Gastroesophageal sphincter (tissue), 3 donors: Measurements from ENCODE around the gene ENDOD1.

Experiments used
- EP300 ChIP-seq: sonication (generic); formaldehyde crosslinking; IDR thresholded peaks from one replicate; pipeline ENCODE4 v1.6.1; 2017; ENCODE audit warnings: antibody characterized with exemption, mild to moderate bottlenecking
- POLR2A ChIP-seq, 2 donors: fragments of 450-650 bp; IDR thresholded peaks; one replicate each; pipeline ENCODE4 v1.6.1; 2017; ENCODE audit warnings: antibody characterized with exemption in 2 of 2, mild to moderate bottlenecking in 2 of 2, moderate library complexity in 1 of 2
- POLR2AphosphoS5 ChIP-seq: sonication (generic); formaldehyde crosslinking; IDR thresholded peaks from one replicate; pipeline ENCODE4 v1.6.1; 2017; ENCODE audit warnings: antibody characterized with exemption
- TF ChIP-seq, protein P1 (sequence below), 4 experiments: fragments of 200-600 bp in 2 of 4; fragments of 450-650 bp in 2 of 4; sonication (generic) in 1 of 4; IDR thresholded peaks; one replicate each; pipeline ENCODE4 v1.5.1; 2017 to 2019; ENCODE audit warnings: antibody characterized with exemption in 4 of 4, mild to moderate bottlenecking in 2 of 4, moderate library complexity in 2 of 4

DNA sequence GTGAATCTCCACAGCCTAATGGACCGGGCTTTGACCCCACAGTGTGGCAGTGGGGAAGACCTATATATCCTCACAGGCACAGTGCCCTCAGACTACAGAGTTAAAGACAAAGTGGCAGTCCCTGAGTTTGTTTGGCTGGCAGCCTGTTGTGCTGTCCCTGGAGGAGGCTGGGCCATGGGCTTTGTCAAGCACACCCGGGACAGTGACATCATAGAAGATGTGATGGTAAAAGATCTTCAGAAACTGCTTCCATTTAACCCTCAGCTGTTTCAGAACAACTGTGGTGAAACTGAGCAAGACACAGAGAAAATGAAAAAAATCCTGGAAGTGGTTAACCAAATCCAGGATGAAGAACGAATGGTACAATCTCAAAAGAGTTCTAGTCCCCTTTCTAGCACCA is 39.0 kb downstream of the ENDOD1 start:
- TF ChIP-seq, protein P1, sequence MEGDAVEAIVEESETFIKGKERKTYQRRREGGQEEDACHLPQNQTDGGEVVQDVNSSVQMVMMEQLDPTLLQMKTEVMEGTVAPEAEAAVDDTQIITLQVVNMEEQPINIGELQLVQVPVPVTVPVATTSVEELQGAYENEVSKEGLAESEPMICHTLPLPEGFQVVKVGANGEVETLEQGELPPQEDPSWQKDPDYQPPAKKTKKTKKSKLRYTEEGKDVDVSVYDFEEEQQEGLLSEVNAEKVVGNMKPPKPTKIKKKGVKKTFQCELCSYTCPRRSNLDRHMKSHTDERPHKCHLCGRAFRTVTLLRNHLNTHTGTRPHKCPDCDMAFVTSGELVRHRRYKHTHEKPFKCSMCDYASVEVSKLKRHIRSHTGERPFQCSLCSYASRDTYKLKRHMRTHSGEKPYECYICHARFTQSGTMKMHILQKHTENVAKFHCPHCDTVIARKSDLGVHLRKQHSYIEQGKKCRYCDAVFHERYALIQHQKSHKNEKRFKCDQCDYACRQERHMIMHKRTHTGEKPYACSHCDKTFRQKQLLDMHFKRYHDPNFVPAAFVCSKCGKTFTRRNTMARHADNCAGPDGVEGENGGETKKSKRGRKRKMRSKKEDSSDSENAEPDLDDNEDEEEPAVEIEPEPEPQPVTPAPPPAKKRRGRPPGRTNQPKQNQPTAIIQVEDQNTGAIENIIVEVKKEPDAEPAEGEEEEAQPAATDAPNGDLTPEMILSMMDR (IDR thresholded peaks at IDR 0.05) = no peak
- no peak for TF ChIP-seq POLR2A (IDR thresholded peaks at IDR 0.05)
- TF ChIP-seq POLR2AphosphoS5 = no peak
- TF ChIP-seq EP300 = no peak
